Breast epithelium (tissue), 4 donors: Measurements from ENCODE around the gene BTG1. TPM values are rescaled to one million over a fixed set of nuclear protein-coding genes. Genes with fewer than 3 reads are reported as not detected.

ENCODE experiments used
- DNase-seq, 2 donors: peaks; one replicate each; pipeline ENCODE4 v3.0.0-alpha.2; 2019; ENCODE audit warnings: low spot score in 2 of 2
- H3K27ac ChIP-seq, 2 donors: fragments of 200-600 bp; sonication (generic) in 1 of 2; one replicate each; pipeline ENCODE4 v1.5.1; 2016 to 2019; ENCODE audit warnings: mild to moderate bottlenecking in 1 of 2
- H3K27me3 ChIP-seq, 2 donors: fragments of 200-600 bp; sonication (generic) in 1 of 2; one replicate each; pipeline versions ENCODE4 v1.5.1 to v1.6.0; 2017 to 2019; ENCODE audit warnings: control low read depth in 1 of 2, mild to moderate bottlenecking in 1 of 2
- H3K36me3 ChIP-seq: fragments of 200-600 bp; one replicate; pipeline ENCODE4 v1.5.1; 2019
- H3K4me1 ChIP-seq, 2 donors: fragments of 200-600 bp; sonication (generic); one replicate each; pipeline ENCODE4 v1.5.1; 2016 to 2019; ENCODE audit warnings: control low read depth in 1 of 2
- H3K4me3 ChIP-seq, 3 donors: fragments of 200-600 bp; sonication (generic); 1 replicate in 2 of 3; 2 replicates in 1 of 3; pipeline ENCODE4 v1.5.1; 2016 to 2019; ENCODE audit warnings: mild to moderate bottlenecking in 3 of 3, moderate library complexity in 2 of 3
- H3K9me3 ChIP-seq, 2 donors: fragments of 200-600 bp; sonication (generic) in 1 of 2; one replicate each; pipeline ENCODE4 v1.5.1; 2016 to 2019; ENCODE audit warnings: control low read depth in 1 of 2
- CTCF ChIP-seq, 3 donors: fragments of 450-650 bp; IDR thresholded peaks; one replicate each; pipeline ENCODE4 v1.5.1; 2016 to 2017; ENCODE audit warnings: antibody characterized with exemption in 3 of 3, mild to moderate bottlenecking in 3 of 3, moderate library complexity in 3 of 3
- POLR2A ChIP-seq: fragments of 450-650 bp; IDR thresholded peaks from one replicate; pipeline ENCODE4 v1.6.1; 2016; ENCODE audit warnings: antibody characterized with exemption, mild to moderate bottlenecking, moderate library complexity
- POLR2AphosphoS5 ChIP-seq, 3 donors: sonication (generic); formaldehyde crosslinking; IDR thresholded peaks; one replicate each; pipeline ENCODE4 v1.6.1; 2017; ENCODE audit warnings: antibody characterized with exemption in 3 of 3
- intact Hi-C: fragments of 100-400 bp; cut with DNase I; formaldehyde crosslinking; loops from one replicate; pipeline ENCODE4 v1.15.1; 2023; ENCODE audit warnings: low total_unique reads
- total RNA-seq, 3 donors: library from RNA; depleted of rRNA; stranded (reverse); fragments of >200 nt; gene quantifications; one replicate each; pipeline ENCODE4 v1.1.0, GENCODE V29; 2016

The BTG1 gene
- total RNA-seq, 3 donors from 2014 or later: 83.9 to 106 (median 96.3) TPM

GRCh38 chr12:92191061-92191460, 45.4 kb upstream of the BTG1 start:
- intact Hi-C loops: no loop called here
- no peak for DNase-seq
- no peaks in the 10 kb centered on the region for H3K4me1 ChIP-seq
- H3K4me3 ChIP-seq: no peak overlapping the region
- no peaks in the 10 kb centered on the region for H3K36me3 ChIP-seq
- no peaks in the 10 kb centered on the region for H3K27me3 ChIP-seq
- H3K9me3 ChIP-seq: no peaks in the 10 kb centered on the region
- TF ChIP-seq CTCF (IDR thresholded peaks at IDR 0.05): no peak
- no peak overlapping the region for H3K27ac ChIP-seq

- Histone ChIP-seq H3K4me3 (no peak overlapping the region), H3K27ac (no peak overlapping the region), H3K27me3 (no peaks in the 10 kb centered on the region), H3K36me3 (no peaks in the 10 kb centered on the region), H3K4me1 (no peaks in the 10 kb centered on the region), H3K9me3 (no peaks in the 10 kb centered on the region)
- TF ChIP-seq POLR2A (no peak), CTCF (IDR thresholded peaks at IDR 0.05) (no peak), POLR2AphosphoS5 (IDR thresholded peaks at IDR 0.05) (no peak)
- intact Hi-C loops: no loop called here
- DNase-seq: no peak
Observed at GRCh38 chr12:92188517-92189188, 43.0 kb upstream of the BTG1 start.

- no peaks in the 10 kb centered on the region for H3K9me3 ChIP-seq
- no peaks in the 10 kb centered on the region for H3K27me3 ChIP-seq
- H3K36me3 ChIP-seq: no peaks in the 10 kb centered on the region
- H3K27ac ChIP-seq: no peak overlapping the region
- no peak overlapping the region for H3K4me3 ChIP-seq
- intact Hi-C loops: loop anchor here (2.0 kb wide), 1 partner anchor 39 kb away; no protein-coding TSS in a partner anchor
- DNase-seq: no peak
- H3K4me1 ChIP-seq: no peaks in the 10 kb centered on the region
- TF ChIP-seq POLR2A (no peak), CTCF (IDR thresholded peaks at IDR 0.05) (no peak), POLR2AphosphoS5 (IDR thresholded peaks at IDR 0.05) (no peak)
Observed at GRCh38 chr12:92186038-92186470, 40.4 kb upstream of the BTG1 start.

- no peak overlapping the region for H3K27ac ChIP-seq
- H3K36me3 ChIP-seq: no peaks in the 10 kb centered on the region
- no peak overlapping the region for H3K4me3 ChIP-seq
- TF ChIP-seq CTCF (IDR thresholded peaks at IDR 0.05) (no peak), POLR2A (no peak), POLR2AphosphoS5 (IDR thresholded peaks at IDR 0.05) (no peak)
- no peaks in the 10 kb centered on the region for H3K4me1 ChIP-seq
- intact Hi-C loops: no loop called here
- H3K27me3 ChIP-seq: no peaks in the 10 kb centered on the region
- no peaks in the 10 kb centered on the region for H3K9me3 ChIP-seq
- no peak for DNase-seq
Observed at GRCh38 chr12:92185052-92185451, 39.4 kb upstream of the BTG1 start.

- no peak for TF ChIP-seq CTCF (IDR thresholded peaks at IDR 0.05)
- TF ChIP-seq POLR2A: no peak
- TF ChIP-seq POLR2AphosphoS5 (IDR thresholded peaks at IDR 0.05): no peak
- DNase-seq: no peak
- Histone ChIP-seq H3K36me3 (no peaks in the 10 kb centered on the region), H3K4me1 (no peaks in the 10 kb centered on the region), H3K9me3 (no peaks in the 10 kb centered on the region), H3K4me3 (no peak overlapping the region), H3K27me3 (no peaks in the 10 kb centered on the region), H3K27ac (no peak overlapping the region)
- intact Hi-C loops: no loop called here
Observed at GRCh38 chr12:92183575-92183974, 37.9 kb upstream of the BTG1 start.
